Body of pancreas (tissue), 4 donors: ENCODE results near the gene CFAP92.

Experiments used
- CTCF ChIP-seq, 7 experiments: fragments of 450-650 bp in 4 of 7; fragments of 200-600 bp in 3 of 7; sonication (generic) in 3 of 7; IDR thresholded peaks; one replicate each; pipeline ENCODE4 v1.5.1; 2016 to 2019; ENCODE audit warnings: antibody characterized with exemption in 7 of 7
- POLR2A ChIP-seq, 3 donors: fragments of 450-650 bp; IDR thresholded peaks; one replicate each; pipeline ENCODE4 v1.6.1; 2016; ENCODE audit warnings: antibody characterized with exemption in 3 of 3, mild to moderate bottlenecking in 2 of 3

GRCh38 chr3:128867200-128868125, 126.4 kb downstream of the CFAP92 start:
- TF ChIP-seq CTCF (IDR thresholded peaks at IDR 0.05): no peak
- no peak for TF ChIP-seq POLR2A (IDR thresholded peaks at IDR 0.05)
